Measurements from ENCODE around the gene TLE2. TPM values are rescaled to one million over a fixed set of nuclear protein-coding genes. Genes with fewer than 3 reads are reported as not detected.

The TLE2 gene
- total and polyA plus RNA-seq, 9 of the 15 experiments (the other 6 are each of a cell fraction or from before 2014, with no cell fraction given): 0.35 to 13.1 (median 6.2) TPM

- TF ChIP-seq ZNF398 (CRISPR knock-in tag; IDR thresholded peaks at IDR 0.05) (no peak), U2AF1 (optimal IDR thresholded peaks at IDR 0.05; ENCODE audit: low read depth, low read length) (no peak), MAZ (CRISPR knock-in tag; conservative IDR thresholded peaks at IDR 0.05 in 1 of 2, IDR thresholded peaks at IDR 0.05 in 1 of 2) (peak in 1 of 2 experiments; percentile 32; a peak in 1 of 4 replicates), ZNF165 (CRISPR knock-in tag; IDR thresholded peaks at IDR 0.05; ENCODE audit: borderline replicate concordance) (no peak), FOXP1 (CRISPR knock-in tag; IDR thresholded peaks at IDR 0.05) (no peak), ELF1 (tag; IDR thresholded peaks at IDR 0.05) (no peak), RNF2 (IDR thresholded peaks at IDR 0.05) (0 out of 2 replicates have a peak, but pooled peaks have one; percentile 61), TCF7L2 (IDR thresholded peaks at IDR 0.05; ENCODE audit: low read depth, low read length) (no peak), CBFA2T2 (conservative IDR thresholded peaks at IDR 0.05) (peak; percentile 61), CEBPB (tag; IDR thresholded peaks at IDR 0.05) (no peak), CHAMP1 (IDR thresholded peaks at IDR 0.05) (no peak), RB1 (IDR thresholded peaks at IDR 0.05; ENCODE audit: low read depth) (no peak), CC2D1A (IDR thresholded peaks at IDR 0.05) (0 out of 2 replicates have a peak, but pooled peaks have one; percentile 32), E2F5 (CRISPR knock-in tag; IDR thresholded peaks at IDR 0.05) (no peak), TCF3 (CRISPR knock-in tag; IDR thresholded peaks at IDR 0.05) (peak; percentile 57), E2F6 (IDR thresholded peaks at IDR 0.05; ENCODE audit: borderline replicate concordance in 1 of 2, extremely low read depth in 1 of 2, insufficient read depth in 1 of 2, insufficient read length in 1 of 2, low read depth in 1 of 2, low read length in 1 of 2, poor library complexity in 1 of 2, severe bottlenecking in 1 of 2) (no peak), ZNF143 (CRISPR knock-in tag; IDR thresholded peaks at IDR 0.05) (no peak), KLF16 (IDR thresholded peaks at IDR 0.05) (peak; percentile 85), PTRF (tag; IDR thresholded peaks at IDR 0.05) (no peak), ATF6 (CRISPR knock-in tag; IDR thresholded peaks at IDR 0.05) (no peak)
These were observed 54.6 kb downstream of the TLE2 start (continued) for GRCh38 chr19:2974342-2975041.
